HT1080 (cell line): ENCODE data around the gene AXL. TPM values are rescaled to one million over a fixed set of nuclear protein-coding genes. Genes with fewer than 3 reads are reported as not detected.
"Not testable (repeated sequence)": the region's sequence is repeated elsewhere in the genome, so short reads cannot be mapped to it uniquely, and the experiment has no call there.

ENCODE experiments used
- DNase-seq: peaks from one replicate; pipeline ENCODE4 v3.0.0-alpha.2; 2015; ENCODE audit warnings: low read depth
- total RNA-seq: library from RNA; depleted of rRNA; stranded (reverse); fragments of >200 nt; shearing (Covaris generic); gene quantifications from 2 replicates; pipeline ENCODE4 v1.2.3, GENCODE V29; 2014

The AXL gene
- total RNA-seq, 1 experiment from 2014 or later: 754 TPM

- no peak for DNase-seq
These were observed 54.1 kb downstream of the AXL start for GRCh38 chr19:41273076-41273475.

GRCh38 chr19:41274802-41275201 lies 55.8 kb downstream of the AXL start:
- no peak for DNase-seq

- DNase-seq: no peak
These were observed 57.2 kb downstream of the AXL start for GRCh38 chr19:41276231-41276630.

- DNase-seq: no peak
These were observed 59.5 kb downstream of the AXL start for GRCh38 chr19:41278478-41278877.

DNA sequence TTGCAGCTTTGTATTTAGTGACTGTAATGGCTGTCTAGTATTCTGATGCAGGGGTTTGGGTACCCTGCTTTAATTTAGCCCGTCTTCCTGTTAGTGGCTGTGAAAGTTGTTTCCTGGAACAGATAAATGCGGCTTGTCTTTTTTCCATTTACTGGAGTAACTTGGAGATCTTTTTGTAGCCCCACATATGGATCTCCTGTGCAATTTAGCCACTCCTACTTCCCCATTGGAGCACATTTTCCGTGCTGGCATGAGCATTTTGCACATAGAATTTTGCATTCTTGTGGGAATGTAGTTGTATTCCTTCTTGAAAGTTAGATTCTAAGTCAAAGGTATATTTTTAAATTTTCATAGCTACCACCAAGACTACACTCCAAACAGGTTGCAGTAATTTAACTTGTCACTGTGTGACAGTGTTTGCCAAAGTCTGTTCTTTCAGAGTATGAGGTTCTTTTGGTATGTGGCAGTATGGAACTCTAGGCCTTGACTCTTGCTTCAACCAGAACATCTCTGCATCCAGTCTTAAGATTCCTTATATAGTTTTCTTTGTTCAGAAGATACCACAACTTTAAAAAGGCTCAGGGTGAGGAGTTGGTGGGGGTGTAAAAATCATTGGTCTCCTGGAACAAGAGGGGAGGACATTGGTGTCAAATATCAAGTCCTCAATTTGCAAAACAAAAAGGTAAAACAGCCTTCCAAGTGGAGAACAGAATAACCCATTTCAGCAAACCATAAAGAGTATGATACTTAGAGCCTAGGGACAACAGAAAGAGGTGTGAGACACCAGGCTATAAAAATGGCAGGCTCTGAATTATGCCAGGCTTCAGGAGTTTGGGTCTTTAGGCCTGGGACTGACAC lies 69.9 kb downstream of the AXL start:
- no peak for DNase-seq

DNA sequence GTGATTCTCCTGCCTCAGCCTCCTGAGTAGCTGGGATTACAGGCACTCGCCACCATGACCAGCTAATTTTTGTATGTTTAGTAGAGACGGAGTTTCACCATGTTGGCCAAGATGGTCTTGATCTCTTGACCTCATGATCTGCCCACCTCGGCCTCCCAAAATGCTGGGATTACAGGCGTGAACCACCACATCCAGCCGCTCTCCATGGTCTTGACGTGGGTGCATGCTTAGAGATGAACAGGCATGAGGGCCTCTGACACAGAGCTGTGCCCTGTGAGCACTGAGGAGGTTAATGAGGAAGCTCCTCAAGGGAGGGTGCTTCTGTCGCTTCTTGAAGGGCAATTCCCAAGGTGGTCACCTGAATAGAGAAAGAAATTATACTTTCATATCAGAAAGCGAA lies 70.8 kb downstream of the AXL start:
- not testable (repeated sequence) for DNase-seq

GRCh38 chr19:41294393-41294792 lies 75.4 kb downstream of the AXL start:
- no peak for DNase-seq

DNA sequence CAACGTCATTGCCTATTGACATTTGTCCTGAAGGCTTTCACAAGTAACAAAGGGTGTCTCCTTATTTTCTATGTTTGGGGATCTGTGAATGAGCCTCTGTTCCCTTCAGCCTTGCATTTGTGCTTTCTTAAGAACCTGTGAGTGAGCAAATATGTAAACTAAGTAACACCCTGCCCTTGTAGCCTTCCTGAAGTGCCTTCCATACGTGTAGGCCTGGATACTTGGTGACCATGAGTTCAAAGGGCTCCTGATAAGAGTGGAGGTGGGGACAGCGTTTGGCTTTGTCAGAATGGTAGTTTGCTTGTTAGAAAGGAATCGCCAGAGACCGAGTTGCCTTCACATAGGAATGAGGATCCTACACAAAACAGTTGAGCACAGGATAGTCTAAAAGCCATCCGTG lies 76.5 kb downstream of the AXL start:
- no peak for DNase-seq

- no peak for DNase-seq
These were observed 77.4 kb downstream of the AXL start for GRCh38 chr19:41296433-41296871.

- no peak for DNase-seq
These were observed 78.8 kb downstream of the AXL start for GRCh38 chr19:41297628-41298347.

- peak; percentile 62 for DNase-seq
These were observed 79.4 kb downstream of the AXL start for GRCh38 chr19:41298348-41298964.

GRCh38 chr19:41299046-41299754 lies 80.2 kb downstream of the AXL start:
- no peak for DNase-seq

DNA sequence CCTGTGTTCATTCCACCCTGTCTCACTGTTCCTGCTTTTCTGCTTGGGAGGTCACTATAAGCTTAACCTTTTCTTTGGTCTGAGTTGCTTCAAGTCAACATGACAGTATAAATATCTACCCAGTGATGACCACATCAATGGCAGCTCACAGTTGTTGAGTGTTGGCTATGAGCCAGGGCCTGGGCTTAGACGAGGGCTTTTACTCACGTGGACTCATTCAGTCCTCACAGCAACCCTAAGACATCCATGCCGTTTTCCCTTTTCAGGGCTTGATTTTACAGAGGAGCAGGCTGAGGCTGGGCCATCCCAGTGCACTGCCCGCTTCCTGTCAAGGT lies 80.7 kb downstream of the AXL start:
- peak; percentile 50 for DNase-seq

DNA sequence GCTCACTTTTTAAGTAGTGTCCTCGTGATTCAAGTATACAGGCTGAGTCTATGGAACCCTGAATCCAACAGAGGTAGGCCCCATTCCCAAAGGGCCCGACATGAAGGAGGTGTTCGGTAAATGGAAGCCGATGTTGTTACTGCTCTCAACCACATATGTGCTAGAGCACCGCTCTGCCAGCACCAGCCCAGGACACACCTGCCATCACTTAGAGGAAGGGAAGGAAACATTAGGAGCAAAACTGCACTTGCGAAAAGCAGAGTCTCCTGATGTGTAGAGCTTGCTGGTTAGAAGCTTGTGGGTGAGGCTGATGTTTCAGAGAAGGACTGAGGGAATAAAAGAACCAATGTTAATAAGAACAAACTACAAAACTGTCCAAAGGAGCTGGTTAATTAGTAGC lies 81.5 kb downstream of the AXL start:
- no peak for DNase-seq

DNA sequence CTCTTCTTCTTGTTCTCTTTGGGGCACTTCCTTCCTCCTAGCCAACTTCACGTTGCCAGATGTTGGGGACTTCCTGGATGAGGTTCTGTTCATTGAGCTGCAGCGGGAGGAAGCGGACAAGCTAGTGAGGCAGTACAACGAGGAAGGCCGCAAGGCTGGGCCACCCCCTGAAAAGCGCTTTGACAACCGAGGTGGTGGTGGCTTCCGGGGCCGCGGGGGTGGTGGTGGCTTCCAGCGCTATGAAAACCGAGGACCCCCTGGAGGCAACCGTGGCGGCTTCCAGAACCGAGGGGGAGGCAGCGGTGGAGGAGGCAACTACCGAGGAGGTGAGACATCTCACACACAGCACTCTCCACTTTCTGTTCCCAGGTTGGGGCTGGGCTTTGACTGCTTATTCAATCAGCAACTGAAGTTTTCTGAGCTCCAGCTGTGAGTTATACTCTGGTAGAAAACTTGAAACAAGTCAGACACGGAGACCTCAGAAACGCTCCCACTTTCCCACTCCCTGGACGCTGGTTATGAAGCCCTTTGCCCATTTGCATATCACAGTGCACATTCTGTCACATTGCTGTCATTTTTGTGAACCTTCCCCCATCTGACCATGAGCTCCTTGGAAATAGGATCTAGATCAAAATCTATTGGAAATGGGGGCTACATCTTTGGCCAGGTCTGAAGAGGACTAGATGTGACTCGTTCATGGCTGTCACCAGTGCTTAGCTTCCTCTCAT lies 83.8 kb downstream of the AXL start:
- no peak for DNase-seq

- DNase-seq: no peak
These were observed 84.9 kb downstream of the AXL start for GRCh38 chr19:41303954-41304353.

GRCh38 chr19:41304706-41305483 lies 85.9 kb downstream of the AXL start:
- no peak for DNase-seq

GRCh38 chr19:41305927-41306793 lies 87.1 kb downstream of the AXL start:
- DNase-seq: no peak
